ENCODE results near the gene ZNF552. TPM values are rescaled to one million over a fixed set of nuclear protein-coding genes. Genes with fewer than 3 reads are reported as not detected.
"Not testable (repeated sequence)": the region's sequence is repeated elsewhere in the genome, so short reads cannot be mapped to it uniquely, and the experiment has no call there.

Gene ZNF552
- total RNA-seq: 4.6 and 8.5 TPM in 2 replicates

DNA sequence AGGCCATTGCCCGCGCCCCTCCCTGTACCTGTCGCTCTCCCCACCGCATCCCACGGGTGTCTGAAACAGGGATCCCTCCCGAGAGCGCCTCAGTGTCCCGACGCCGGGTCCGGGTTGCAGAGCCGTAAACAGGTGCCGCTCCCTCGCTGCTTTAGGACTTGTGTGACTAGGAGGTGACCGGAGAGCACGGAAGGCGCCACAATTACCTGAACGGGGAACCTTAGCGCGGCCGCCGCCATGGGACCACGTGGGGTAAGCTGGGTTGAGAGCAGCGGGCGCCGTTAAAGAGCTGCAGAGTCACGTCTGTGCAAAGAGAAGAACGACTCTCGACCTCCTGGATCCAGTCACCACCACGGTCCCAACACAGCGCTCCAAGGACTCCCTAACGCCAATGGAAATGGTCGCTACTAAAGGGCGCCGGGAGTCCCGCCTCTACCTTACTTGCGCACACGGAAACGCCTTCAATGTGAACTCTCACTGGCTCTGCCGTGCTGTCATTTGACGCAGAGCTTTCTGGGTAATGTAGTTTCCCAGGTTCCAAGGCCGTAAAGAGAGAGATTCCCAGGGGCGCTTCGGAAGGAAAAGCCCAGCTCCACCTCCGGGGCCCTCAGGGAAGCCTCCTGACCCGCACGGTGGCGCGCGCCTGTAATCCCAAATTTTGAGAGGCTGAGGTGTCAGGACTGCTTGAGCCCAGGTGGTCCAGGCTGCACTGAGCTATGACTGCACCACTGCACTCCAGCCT, at the start of gene ZNF552:
Gene ZNF552, minus strand, starts transcription at position 409 of the 742 bp plus-strand sequence. Its CDS starts 170 bp downstream, at position 239.
- DNase-seq (ENCODE audit: low read depth in 2 of 2): peak; percentile 93 to 94

DNA sequence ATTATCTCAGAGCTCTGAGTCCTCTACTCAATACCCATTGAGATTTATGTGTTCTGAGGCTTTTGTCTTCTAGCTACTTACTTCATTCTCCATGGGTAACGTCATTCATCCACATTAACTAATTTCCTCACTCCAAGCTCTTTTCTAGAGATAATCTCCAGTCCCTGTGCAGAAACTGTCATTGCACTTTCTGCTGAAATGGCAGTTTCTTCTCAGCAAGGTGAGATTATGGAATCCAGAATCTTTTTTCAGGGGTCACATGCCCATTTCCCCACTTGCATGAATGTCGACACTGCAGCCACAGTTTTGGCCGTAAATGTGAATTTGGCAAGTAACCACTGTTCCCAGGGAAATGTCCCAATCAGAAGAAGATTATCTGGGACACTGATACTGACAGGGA, 47.6 kb upstream of the ZNF552 start:
- DNase-seq (ENCODE audit: low read depth in 2 of 2): not testable (repeated sequence)

DNA sequence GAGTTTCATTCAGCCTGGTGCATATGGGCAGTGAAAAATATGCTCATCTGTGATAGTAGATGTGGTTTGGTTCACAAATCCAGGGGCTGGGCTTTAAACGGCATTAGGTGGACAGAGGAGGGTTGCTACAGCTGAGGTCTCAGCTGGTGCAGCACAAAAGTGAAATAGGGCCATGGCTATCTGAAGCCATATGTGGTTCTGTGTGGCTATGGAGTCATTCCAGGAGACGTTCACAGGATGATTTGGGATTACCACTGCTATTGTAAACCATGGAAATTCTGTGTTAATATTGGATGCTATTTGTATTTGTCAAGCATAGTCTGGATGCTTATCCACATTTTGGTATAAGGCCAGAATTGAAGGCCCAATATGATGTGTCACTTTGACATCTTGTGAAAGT, 39.4 kb upstream of the ZNF552 start:
- DNase-seq (ENCODE audit: low read depth in 2 of 2): not testable (repeated sequence)

DNA sequence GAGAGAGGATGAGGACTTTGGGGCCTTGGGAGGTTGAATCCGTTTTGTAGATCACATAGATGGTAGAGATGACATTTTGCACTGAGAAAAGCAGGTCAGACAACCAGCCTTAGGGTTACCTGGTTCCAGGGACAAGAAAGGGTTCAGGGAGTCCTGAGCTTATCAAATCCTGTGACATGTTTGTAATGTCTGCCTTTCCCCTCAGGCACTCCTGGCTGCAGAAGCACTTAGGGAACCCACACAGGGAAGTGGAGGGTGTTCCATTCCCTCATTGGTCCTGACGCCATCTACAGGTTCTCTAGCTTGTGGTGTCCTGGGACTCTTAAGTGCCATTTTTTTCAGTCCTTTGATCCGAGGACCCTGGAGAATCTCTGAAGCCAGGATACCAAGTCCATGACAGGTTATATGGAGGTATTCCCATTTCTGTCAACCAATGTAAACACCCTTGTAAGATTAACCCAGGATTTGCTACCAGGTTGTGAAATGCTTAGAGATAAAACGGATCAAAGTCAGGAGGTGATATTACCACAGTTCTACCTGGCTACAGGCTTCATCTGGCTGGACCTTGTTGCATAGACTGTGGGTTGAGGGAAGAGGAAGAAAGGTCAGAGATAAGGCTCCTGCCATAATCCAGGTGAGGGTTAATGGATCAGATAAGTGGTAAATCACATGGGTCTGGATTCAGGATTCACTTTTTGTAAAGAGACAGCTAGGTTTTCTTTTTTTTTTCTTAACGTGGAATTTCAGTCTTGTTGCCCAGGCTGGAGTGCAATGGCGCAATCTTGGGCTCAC, 37.3 kb upstream of the ZNF552 start:
- DNase-seq (ENCODE audit: low read depth in 2 of 2): not testable (repeated sequence)

DNA sequence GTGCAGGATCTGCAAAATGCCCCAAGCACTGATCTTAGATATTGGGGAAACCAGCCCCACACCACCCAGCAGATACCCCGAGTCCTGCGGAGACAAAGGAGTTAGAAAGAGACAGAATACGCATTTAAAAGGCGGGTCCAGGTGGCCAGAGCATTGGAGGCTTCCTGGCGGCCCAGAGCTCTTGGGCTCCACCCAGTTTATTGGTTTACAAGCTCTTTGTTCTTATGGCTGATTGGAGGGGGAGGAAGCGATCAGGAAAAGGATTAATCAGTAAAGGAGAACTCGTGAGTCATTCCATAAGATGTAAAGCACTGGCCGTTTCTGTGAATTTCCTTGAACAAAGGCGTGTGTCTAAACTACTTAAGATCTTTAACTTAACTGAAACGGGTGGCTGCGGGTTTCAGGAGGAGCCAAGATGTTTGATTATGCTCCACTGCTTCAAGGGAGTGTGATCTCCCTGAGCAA, 35.9 kb upstream of the ZNF552 start:
- peak; percentile 5 to 78 for DNase-seq (ENCODE audit: low read depth in 2 of 2)

DNA sequence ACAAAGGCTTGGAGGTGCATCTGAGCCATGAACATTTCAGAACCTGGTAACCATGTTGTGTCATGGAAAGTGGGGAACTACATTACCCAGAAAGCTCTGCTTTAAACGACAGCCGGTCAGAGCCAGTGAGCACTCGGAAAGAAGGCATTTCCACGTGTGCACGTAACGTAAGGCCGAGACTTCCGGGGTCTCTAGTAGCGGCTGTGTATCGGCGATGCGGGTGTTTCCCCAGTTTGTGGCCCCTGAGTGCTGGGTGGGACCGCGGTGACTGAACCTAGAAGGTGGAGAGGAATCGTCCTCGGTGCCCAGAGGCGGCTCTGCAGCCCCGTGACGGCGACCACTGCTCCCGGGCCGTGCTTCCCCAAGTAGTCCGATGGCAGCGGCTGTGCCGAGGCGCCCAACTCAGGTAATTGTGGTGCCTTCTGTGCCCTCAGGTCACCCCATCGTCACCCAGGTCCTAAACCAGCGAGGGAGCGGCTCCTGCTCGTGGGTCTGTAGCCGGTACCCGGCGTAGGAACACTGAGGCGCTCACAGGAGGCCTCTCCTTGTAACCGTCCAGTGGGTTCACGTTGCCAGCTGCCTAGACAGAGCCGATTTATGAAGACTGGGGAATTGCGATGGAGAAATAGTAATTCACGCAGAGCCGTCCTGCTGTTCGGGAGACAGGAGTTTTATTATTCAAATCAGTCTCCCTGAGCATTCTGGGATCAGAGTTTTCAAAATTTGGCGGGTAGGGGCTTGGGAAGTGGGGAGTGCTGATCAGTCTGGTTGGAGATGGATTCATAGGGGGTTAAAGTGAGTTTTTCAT, 35.2 kb upstream of the ZNF552 start, which contains the start of gene ZNF587:
Gene ZNF587, plus strand, starts transcription at position 194 of the 808 bp plus-strand sequence. Its CDS starts 180 bp downstream, at position 374.
- peak; percentile 84 to 90 for DNase-seq (ENCODE audit: low read depth in 2 of 2)

DNA sequence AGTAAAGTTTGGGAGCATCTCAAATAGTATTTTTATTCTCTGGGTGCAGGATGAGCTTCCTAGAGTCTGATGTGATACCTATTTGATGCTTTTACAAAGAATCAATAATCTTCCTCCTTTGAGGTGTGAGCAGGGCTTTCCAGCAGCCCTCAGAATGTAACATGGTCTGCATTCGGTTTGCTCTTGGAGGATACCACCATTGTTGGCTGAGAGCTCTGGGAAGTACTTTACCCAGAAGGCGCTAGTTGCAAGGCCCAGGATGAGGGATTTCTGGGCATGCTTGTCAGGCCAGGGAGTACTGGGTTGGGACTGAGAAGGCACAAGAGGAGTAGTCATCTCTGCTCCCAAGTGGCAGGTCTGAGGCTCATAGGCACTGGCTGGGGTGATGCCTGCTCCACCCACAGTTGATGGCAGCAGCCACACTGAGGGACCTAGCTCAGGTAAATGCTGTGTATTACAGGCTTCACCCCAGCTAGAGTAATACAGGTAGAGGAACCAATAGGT, 34.5 kb upstream of the ZNF552 start:
- not testable (repeated sequence) for DNase-seq (ENCODE audit: low read depth in 2 of 2)

DNA sequence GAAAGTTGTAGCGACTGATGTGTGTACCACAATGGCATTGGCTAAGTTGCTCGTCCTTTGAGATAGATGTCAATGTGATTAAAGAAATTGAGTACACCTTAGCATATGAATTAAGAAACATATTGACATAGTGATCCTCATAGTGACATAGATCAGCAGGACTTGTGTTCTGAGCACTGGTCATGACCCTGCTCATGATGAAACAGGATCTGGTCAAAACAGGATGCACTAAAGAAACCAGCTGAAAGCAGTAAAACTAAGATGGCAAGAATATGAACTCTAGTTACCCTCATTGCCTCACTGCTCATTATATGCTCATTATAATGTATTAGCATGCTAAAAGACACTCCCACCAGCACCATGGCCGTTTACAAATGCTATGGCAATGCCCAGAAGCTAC, 32.5 kb upstream of the ZNF552 start:
- DNase-seq (ENCODE audit: low read depth in 2 of 2): peak; percentile 21 to 55

DNA sequence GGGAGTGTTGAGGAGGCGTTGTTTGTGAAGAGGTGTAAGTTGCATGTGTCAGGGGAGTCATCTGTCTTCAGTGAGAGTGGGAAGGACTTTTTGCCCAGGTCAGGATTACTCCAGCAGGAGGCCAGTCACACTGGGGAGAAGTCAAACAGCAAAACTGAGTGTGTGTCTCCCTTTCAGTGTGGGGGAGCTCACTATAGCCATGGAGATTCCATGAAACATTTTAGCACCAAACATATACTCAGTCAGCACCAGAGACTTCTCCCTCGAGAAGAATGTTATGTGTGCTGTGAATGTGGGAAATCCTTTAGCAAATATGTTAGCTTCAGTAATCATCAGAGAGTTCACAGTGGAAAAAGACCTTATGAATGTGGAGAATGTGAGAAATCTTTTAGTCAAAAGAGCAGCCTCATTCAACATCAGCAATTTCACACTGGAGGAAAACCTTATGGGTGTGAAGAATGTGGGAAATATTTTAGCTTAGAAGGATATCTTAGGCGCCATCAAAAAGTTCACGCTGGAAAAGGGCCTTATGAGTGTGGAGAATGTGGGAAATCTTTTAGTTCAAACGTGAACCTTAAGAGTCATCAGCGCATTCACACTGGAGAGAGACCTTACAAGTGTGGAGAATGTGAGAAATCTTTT, 26.5 kb upstream of the ZNF552 start:
- DNase-seq (ENCODE audit: low read depth in 2 of 2): no peak

DNA sequence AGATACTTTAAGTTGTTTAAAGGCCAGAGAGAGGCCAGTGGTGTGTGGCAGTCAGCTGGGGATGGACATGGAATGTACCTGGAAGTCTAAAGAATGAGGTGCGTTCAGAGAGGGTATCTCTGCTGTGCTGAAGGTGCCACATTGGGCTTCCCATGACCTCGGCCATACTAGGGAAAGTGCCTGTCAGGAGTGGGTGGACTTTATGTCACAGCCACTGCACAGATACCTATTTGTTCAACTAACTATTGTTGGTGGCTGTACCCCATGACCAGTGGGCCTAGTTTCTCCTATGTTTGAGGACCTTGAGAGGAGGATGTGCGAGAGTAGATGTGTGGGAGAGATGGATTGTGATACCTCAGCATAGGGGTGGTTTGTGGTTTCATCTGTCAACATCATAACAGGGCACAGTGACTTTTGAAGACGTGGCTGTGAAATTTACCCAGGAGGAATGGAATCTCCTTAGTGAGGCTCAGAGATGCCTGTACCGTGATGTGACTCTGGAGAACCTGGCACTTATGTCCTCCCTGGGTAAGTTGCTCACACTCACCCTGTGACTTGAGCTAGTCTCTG, 24.0 kb upstream of the ZNF552 start:
- not testable (repeated sequence) for DNase-seq (ENCODE audit: low read depth in 2 of 2)

DNA sequence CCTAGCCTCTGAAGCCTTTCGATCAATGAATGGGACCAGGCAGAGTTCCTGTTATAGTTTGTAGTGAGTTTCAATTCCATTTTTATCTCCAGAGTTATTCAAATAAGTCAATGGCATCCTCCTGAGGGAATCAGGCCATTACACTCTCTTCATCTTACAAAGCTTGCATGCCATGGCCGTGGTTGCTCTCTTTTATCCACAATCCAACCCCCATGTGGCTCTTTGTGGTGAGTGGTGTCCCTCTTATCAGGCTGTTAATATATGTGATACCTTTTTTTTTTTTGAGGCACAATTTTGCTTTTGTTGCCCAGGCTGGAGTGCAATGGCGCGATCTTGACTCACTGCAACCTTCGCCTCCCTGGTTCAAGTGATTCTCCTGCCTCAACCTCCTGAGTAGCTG, 22.3 kb upstream of the ZNF552 start:
- DNase-seq (ENCODE audit: low read depth in 2 of 2): not testable (repeated sequence)

DNA sequence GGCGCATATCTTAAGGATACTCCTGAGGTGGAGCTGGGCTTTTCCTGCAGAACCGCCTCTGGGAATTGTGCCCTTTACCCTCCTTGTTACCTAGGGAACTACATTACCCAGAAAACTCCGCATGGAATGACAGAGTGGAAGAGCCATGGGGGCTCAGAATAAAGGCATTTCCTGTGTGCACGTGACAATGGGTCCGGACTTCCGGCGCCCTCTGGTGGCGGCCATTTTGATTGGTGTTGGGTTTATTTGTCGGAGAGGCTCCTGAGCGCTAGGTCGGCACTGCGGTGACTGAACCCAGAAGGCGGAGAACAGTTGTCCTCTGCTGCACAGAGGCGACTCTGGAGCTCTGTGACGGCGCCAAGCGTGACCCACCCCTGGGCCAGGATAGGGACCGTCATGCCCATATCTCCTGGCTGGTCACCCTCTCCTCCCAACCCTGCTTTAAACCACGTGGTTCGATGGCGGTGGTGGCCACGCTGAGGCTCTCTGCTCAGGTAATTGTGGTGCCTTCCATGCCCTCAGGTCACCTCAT, 15.4 kb upstream of the ZNF552 start, which contains the start of gene ZNF587B:
Gene ZNF587B, plus strand, starts transcription at position 229 of the 532 bp plus-strand sequence. Its CDS starts 230 bp downstream, at position 459.
- peak; percentile 70 to 71 for DNase-seq (ENCODE audit: low read depth in 2 of 2)

DNA sequence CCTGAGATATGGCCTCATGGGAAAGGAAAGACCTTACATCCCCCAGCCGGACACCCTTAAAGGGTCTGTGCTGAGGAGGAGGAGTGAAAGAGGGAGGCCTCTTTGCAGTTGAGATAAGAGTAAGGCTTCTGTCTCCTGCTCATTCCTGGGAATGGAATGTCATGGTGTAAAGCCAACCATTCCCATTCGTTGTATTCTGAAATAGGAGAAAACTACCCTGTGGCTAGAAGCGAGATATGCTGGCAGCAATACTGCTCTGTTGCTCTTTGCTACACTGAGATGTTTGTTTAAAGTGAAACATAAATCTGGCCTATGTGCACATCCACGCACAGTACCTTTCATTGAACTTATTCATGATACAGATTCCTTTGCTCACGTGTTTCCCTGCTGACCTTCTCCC, 14.6 kb upstream of the ZNF552 start:
- no peak for DNase-seq (ENCODE audit: low read depth in 2 of 2)

DNA sequence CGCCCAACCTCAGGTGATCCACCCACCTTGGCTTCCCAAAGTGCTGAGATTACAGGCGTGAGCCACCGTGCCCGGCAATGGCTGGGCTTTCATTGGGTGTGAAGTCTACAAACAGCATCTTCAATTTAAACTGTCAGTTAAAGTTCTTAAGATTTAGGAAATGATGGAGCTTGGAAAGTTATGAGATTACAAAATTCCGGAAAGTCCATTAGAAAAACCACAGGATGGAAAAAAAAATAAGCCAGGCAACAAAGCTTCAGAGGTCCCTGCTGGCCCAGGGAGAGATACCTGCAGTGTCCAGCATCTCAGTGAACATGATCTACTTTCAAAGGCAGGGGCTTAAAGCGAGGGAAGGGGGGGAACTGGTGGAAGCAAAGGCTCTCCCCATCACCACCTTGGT, 10.8 kb upstream of the ZNF552 start:
- DNase-seq (ENCODE audit: low read depth in 2 of 2): no peak

DNA sequence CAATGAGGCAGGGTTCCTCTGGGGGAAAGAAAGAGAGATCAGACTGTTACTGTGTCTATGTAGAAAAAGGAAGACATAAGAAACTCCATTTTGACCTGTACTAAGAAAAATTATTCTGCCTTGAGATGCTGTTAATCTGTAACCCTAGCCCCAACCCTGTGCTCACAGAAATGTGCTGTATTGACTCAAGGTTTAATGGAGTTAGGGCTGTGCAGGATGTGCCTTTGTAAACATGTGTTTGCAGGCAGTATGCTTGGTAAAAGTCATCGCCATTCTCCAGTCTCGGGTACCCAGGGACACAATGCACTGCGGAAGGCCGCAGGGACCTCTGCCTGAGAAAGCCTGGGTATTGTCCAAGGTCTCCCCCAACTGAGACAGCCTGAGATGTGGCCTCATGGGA, 8.9 kb upstream of the ZNF552 start:
- not testable (repeated sequence) for DNase-seq (ENCODE audit: low read depth in 2 of 2)

DNA sequence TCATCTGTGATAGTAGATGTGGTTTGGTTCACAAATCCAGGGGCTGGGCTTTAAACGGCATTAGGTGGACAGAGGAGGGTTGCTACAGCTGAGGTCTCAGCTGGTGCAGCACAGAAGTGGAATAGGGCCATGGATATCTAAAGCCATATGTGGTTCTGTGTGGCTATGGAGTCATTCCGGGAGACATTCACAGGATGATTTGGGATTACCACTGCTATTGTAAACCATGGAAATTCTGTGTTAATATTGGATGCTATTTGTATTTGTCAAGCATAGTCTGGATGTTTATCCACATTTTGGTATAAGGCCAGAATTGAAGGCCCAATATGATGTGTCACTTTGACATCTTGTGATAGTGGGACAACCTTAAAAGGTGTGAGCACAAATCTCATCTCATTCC, 8.4 kb upstream of the ZNF552 start:
- not testable (repeated sequence) for DNase-seq (ENCODE audit: low read depth in 2 of 2)

DNA sequence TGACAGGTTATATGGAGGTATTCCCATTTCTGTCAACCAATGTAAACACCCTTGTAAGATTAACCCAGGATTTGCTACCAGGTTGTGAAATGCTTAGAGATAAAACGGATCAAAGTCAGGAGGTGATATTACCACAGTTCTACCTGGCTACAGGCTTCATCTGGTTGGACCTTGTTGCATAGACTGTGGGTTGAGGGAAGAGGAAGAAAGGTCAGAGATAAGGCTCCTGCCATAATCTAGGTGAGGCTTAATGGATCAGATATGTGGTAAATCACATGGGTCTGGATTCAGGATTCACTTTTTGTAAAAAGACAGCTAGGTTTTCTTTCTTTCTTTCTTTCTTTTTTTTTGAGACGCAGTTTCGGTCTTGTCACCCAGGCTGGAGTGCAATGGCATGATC, 6.8 kb upstream of the ZNF552 start:
- DNase-seq (ENCODE audit: low read depth in 2 of 2): not testable (repeated sequence)

DNA sequence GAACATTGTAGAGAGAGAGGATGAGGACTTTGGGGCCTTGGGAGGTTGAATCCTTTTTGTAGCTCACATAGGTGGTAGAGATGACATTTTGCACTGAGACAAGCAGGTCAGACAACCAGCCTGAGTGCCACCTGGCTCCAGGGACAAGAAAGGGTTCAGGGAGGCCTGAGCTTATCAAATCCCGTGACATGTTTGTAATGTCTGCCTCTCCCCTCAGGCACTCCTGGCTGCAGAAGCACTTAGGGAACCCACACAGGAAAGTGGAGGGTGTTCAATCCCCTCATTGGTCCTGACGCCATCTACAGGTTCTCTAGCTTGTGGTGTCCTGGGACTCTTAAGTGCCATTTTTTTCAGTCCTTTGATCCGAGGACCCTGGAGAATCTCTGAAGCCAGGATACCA, 6.4 kb upstream of the ZNF552 start:
- DNase-seq (ENCODE audit: low read depth in 2 of 2): not testable (repeated sequence)

DNA sequence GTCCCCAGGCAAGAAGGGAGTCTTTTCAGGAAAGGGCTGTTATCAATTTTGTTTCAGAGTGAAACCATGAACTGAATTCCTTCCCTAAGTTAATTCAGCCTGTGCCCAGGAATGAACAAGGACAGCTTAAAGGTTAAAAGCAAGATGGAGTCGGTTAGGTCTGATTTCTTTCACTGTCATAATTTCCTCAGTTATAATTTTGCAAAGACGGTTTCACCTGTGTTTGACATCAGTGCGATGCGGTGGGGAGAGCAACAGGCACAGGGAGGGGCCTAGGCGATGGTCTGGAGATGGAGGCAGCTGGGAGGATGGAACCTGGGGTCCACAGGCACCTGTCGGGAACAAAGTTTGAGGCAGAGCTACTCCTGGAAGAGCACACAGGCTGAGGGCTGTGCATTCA, 5.9 kb upstream of the ZNF552 start:
- DNase-seq (ENCODE audit: low read depth in 2 of 2): no peak
